Stimulated activated CD4-positive, alpha-beta T cell treated with anti-CD3 and anti-CD28 coated beads, Interleukin-2, amount 100 ng/mL, for 4 hours (primary cell): Measurements from ENCODE around the gene PHEX.

Source experiments
- DNase-seq: peaks from one replicate; pipeline ENCODE4 v3.0.0-alpha.2; 2020; ENCODE audit warnings: low read depth

PHEX gene

GRCh38 chrX:22032084-22032483 is at the start of gene PHEX:
Gene PHEX (plus strand): TSS chrX:22032325. CDS start chrX:22033006, 681 bp downstream.
- no peak for DNase-seq

- peak; percentile 37 for DNase-seq
Observed at GRCh38 chrX:21985332-21985777, 46.8 kb upstream of the PHEX start.

GRCh38 chrX:21986596-21986995 is 45.5 kb upstream of the PHEX start:
- no peak for DNase-seq

- DNase-seq: no peak
Observed at GRCh38 chrX:21989384-21989783, 42.7 kb upstream of the PHEX start.

DNA sequence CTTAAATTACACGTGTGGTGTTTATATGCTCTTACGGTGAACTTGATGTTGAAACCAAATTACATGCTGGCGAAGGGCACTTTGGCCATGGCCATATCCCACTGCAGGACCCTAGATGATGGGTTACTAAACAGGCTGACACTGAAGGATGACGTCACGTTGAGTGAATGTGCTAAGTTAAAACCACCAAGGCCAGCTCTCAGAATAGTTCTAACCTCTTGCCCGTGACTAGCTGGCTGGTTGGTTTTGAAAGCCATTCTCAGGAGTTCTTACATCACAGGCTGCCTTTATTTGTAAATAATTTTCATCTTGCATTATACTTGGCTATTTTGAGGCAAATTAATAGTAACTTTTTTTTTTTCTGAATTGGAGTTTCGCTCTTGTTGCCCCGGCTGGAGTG is 41.3 kb upstream of the PHEX start:
- no peak for DNase-seq

- DNase-seq: no peak
Observed at GRCh38 chrX:21991504-21991903, 40.6 kb upstream of the PHEX start.

DNA sequence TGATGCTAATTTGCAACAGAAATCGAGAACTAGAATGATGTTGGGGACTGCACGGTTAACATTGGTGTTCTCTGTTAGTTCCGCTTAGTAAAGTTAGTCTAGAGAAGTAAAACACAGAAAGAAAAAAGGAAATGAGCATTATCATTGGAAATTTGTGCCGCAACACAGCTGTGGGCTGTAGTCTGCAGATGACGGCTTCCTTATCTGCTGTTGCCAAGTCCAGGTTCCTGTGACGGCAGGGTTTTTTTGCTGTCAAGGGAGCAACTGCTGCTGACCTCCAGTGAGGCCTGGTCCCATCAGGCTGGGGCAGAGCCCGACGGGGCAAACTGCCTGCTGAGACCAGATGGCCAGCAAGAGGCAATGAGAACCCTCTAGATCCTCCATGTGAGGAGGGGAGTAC is 38.9 kb upstream of the PHEX start:
- no peak for DNase-seq

- DNase-seq: no peak
Observed at GRCh38 chrX:21996872-21997455, 35.2 kb upstream of the PHEX start.

DNA sequence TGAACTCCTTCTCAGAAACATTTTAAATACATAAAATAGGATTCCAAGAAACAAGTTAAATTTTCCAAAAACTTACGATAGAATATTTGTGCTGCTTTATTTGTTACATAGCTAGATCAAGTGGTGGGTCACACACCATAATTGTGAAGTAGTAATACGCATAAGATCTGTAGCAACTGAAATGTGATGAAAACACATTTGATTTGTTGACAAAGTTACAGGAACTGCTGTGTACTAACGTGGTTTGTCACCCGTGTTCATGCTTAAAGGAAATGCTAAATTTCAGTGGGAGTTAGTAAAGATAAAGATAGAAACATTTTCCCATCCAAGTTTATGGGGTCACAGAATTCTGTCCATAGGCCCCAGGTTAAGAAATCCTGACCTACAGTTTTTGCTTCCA is 34.1 kb upstream of the PHEX start:
- DNase-seq: no peak

DNA sequence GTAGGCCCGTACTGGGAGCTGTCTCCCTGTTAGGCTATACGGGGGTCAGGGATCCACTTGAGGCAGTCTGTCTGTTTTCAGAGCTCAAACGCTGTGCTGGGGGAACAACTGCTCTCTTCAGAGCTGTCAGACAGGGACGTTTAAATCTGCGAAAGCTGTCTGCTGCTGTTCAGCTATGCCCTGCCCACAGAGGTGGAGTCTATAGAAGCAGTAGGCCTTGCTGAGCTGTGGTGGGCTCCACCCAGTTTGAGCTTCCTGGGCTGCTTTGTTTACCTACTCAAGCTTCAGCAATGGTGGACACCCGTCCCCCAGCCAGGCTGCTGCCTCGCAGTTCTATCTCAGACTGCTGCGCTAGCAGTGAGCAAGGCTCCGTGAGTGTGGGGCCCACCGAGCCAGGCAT is 27.3 kb upstream of the PHEX start:
- DNase-seq: no peak

GRCh38 chrX:22012051-22012450 is 20.1 kb upstream of the PHEX start:
- DNase-seq: no peak

GRCh38 chrX:22012931-22013330 is 19.2 kb upstream of the PHEX start:
- DNase-seq: no peak

DNA sequence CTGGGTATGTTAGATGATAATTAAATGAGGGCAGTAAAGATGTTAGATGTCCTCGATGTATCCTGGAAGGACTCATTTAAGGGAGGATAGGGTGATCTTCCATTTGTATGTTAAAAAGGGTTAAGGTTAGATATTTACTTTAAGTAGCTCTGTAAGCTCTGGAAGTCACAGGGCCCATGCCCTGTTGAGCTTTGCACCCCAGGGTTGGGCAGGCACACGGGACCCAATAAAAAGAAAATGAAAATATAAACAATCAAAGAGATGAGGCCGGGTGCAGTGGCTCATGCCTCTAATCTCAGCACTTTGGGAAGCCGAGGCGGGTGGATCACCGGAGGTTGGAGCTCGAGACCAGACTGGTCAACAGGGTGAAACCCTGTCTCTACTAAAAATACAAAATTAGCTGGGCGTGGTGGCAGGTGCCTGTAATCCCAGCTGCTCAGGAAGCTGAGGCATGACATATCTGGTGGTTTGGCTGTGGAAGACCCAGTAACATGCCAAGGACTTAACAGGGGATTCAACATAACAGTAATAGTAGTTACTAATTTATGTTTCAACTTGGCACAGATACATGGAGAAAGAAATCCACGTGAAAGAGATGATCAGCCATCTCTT is 16.9 kb upstream of the PHEX start:
- DNase-seq: no peak

DNA sequence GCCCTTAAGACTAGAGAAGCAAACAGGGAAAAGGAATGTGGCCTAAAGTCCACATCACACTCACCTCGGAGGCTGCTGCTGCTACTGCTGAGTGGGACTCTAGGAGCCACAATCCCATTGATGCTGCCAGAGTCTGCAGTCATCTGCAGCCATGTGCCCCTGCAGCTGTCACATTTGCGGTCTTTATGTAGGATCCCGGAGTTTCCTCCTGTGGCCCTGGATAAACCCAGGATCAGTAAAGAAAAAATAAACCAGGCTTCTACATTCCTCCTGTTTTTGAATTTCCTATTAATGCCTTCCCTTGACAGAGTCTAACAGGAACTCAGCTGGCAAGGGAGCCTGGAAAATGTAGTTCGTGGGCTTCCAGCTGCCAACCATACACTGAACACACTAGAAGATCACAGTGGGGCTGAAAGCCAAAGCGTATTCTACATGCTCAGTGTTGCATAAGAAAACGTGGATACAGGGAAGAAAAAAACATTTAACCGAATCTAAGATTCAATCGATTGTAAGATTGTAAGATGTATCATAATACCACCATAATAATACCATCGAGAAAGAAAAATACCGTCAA is 10.3 kb upstream of the PHEX start:
- no peak for DNase-seq

DNA sequence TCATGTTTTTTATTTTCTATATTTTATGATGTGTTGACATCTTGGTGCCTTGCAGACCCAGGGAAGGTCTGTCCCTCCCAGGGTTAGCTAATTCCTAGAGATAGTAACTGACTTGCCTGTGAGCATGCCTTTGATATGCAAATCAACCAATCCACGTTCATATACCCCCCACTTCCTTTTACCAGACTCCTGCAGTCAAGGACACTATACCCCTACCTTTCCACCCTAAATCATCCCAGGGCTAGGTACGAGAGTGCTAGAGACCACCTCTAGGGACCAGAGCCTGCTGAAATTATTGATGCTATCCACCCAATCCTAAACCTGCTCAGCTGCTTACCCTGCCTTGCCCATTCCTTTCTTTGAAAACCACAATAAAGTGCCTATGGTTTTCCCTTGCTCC is 7.5 kb upstream of the PHEX start:
- DNase-seq: no peak

GRCh38 chrX:22025751-22026150 is 6.4 kb upstream of the PHEX start:
- no peak for DNase-seq

GRCh38 chrX:22026731-22027130 is 5.4 kb upstream of the PHEX start:
- no peak for DNase-seq

- DNase-seq: no peak
Observed at GRCh38 chrX:22032506-22032905, 381 bp downstream of the PHEX start.

DNA sequence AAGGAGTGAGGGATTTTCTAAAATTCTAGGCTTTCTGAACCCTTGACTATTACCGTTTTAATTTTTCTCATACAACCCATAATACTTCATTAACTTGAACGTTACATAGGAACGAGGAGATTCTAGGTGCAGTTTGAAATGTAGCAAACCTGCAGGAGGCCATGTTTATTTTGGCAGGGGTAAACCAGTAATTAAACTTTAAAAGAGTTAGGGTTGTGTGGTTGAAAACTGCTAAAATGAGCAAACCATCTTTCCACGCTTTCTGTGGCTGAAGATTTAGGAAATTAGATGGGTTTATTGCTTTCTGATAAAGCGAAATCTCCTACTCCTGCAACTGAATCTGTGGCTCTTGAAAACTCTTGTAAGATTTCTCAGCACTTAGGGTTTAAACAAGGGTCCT is 1.7 kb downstream of the PHEX start:
- DNase-seq: no peak

DNA sequence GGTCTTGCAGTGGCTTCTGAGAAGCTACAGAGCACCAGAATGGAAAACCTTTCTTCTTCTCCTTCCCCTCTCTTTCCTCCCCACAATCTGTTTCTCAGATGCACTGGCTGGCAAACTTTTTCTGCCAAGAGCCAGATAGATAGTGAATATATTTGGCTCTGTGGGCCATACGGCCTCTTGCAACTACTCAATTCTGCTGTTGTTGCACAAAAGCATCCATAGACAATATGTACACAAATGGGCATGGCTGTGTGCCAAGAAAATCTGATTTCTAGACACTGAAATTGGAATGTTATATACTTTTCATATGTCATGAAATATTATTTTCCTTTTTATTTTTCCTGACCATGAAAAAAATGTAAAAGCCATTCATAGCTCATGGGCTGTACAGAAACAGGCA is 3.1 kb downstream of the PHEX start:
- DNase-seq: no peak

- DNase-seq: no peak
Observed at GRCh38 chrX:22037225-22037624, 5.1 kb downstream of the PHEX start.

GRCh38 chrX:22037911-22038537 is 5.9 kb downstream of the PHEX start:
- no peak for DNase-seq

- DNase-seq: no peak
Observed at GRCh38 chrX:22039541-22039940, 7.4 kb downstream of the PHEX start.
